IPS DF 4.7 (cell line): ENCODE measurements around the gene BCLAF3.
A peak's percentile ranks its signal among the peaks of the same experiment; 100 is the strongest.

Source experiments
- DNase-seq: peaks from one replicate; pipeline ENCODE4 v3.0.0-alpha.2; 2013; ENCODE audit warnings: low spot score; ENCODE audit errors: extremely low read depth

The BCLAF3 gene

DNA sequence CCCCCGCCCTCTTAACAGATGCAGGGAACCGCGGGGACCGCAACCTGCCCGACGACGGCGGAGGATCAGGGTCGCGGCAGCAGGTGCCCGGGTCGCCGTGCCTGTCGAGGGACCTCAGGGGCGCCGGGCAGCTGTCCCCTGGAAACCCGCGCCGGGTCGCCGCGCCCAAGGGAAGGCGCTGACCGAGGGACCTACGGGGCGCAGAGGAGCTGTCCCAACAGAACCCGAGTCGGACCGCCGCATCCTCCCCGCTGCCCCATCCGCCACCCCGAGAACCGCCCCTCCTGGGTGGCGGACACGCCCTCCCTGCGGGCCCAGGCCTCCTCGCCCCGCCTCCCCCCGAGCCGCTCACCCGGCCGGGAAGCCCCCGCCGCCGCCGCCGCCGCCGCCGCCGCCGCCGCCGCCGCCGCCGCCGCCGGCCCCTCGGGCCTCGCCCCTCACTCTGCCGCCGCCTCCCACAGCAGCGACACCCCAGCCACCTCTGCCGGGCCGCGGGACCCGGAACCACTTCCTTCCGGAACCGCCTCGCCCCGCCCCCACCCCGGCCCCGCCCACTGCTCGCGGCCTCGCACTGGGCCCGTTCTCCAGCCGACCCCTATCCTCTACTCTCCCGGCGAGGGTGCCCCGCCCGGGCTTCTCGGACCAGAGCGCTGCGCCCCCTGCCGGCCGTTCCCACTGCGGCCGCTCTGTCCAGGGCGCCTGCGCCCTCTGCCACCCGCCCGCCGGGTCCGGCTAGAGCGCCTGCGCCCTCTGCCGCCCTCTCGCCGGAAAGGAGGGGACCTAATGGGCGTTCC, at the start of gene BCLAF3:
BCLAF3 (minus strand) TSS at position 506 of the 794 bp plus-strand sequence. CDS start 20,797 bp downstream, outside the sequence.
- peak; percentile 16 for DNase-seq

DNA sequence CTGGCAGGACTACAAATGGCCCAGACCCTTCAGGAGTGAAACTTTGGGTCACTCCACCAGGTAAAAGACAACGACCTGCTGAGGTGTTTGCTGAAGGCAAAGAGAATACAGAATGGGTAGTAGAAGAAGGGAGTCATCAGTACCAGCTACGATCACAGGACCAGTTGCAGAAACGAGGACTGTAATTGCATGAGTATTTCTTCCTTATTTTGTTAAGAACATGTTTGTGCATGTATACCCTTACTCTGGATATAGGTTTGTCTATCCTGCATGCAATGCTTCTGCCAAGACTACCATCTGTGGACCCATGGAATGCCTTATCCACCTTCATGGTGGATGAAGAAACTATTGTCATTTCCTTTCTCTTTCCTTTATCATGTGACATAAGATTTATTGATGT, 48.1 kb upstream of the BCLAF3 start:
- no peak for DNase-seq

DNA sequence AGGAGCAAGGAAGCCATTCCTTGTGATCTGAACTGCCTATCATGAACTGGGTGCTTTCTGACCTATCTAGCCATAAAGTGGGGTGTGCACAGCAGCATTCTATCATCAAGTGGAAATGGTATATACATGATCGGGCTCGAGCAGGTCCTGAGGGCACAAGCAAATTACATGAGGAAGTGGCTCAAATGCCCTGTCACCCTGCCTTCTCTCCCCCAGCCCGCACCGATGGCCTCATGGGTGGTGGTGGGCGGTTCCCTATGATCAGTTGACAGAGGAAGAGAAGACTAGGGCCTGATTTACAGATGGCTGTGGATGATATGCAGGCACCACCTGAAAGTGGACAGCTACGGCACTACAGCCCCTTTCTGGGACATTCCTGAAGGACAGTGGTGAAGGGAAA, 46.3 kb upstream of the BCLAF3 start:
- no peak for DNase-seq

DNA sequence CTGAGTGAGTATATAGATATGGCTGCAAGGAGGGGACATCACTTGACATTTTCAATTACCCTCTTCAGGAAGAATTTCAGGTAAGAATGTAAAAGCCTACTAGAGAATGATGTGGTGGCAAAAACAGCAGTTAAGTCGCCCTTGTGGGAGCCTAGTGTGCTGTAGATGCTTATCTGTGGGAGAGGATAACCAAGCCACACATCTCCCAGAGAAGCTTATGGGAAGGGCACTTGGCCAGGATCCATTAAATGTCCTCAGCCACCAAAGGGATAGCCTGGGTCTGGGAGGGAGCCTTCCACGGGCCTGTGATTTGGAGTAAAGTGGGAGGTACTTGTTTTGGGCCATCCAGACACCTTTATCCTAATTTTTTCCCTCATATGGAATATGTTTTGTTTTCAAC, 41.3 kb upstream of the BCLAF3 start:
- DNase-seq = no peak

DNA sequence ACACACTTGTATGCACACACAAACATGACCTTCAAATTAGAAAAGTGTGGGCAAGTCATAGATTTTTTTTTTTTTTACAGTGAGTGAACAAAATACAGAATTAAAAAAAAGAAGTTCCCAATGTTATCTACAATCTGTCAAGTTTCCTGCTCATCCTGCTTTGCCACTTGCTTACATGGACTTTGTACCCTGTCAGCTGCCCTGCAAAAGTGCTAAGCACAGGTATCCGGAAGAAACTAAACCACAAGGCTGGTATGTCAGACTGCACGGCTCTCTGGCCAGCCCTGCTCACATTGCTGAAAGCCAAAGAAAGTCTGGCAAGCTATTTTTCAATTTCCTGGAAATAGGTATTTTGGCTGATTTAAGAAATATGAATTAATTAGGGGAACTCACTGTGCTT, 38.9 kb upstream of the BCLAF3 start:
- no peak for DNase-seq

DNA sequence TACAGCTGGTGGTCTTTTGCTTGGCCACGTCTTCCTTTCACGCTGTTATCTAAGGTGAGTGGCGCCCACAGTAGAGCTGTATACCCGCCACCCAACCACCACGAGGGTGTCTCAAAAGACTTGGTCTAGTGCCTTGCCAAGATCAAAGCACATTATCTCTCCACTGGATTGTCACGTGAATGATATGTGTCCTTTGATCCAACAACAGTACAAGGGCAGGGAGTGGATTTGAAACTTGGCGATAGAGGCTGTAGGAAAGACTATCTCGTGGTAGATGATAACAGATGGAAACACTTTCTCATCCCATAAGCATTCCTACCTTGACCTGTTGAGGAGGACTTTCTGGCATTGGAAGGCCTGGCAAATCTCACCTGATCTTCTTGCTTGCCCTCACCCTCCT, 37.7 kb upstream of the BCLAF3 start:
- no peak for DNase-seq

DNA sequence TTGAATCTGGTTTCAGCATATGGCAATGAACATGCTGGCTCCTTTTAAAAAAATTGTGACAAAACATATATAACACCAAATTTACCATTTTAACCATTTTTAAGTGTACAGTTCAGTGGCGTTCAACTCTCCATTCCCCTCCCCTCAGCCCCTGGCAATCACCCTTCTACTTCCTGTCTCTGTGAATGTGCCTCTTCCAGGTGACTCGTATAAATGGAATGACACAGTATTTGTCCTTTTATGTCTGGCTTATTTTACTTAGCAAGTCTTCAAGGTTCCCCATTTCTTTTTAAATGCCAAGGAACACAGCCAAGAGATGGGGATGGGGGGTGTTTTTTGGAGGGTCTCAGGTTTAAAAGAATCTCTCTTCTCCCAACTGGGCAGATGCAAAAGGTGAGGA, 35.4 kb upstream of the BCLAF3 start:
- no peak for DNase-seq

DNA sequence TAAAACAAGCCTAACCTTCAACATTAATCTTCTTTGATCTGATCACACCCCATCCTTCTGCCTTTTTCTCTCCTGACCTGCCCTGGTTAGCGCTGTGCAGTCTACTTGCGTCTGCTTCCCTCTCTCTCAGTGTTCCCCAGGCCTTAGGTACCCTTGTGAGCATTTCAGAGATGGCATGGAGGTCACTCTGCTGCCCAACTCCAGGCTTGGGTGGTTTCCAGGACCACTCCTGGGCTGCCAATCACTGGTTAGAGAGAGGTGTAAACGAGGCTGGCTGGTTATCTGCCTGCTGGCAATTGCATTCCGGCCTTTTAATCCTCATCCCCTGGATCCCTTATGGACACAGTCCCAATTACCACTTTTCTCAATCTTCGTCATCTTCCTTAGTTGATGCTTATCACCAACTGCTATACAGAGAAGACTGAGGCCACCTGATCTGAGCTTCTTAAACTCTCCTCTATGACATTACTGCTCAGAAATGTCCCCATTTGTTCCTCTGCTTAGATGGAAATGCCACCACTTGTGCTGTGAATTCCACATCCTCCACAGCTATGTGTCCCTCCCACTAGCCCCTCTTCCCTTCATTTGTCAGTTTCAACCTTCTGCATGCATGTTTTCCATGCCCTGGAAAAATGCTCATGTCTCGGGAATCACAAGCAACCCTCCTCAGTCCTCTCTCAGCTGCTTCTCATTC, 29.0 kb upstream of the BCLAF3 start:
- DNase-seq = no peak

DNA sequence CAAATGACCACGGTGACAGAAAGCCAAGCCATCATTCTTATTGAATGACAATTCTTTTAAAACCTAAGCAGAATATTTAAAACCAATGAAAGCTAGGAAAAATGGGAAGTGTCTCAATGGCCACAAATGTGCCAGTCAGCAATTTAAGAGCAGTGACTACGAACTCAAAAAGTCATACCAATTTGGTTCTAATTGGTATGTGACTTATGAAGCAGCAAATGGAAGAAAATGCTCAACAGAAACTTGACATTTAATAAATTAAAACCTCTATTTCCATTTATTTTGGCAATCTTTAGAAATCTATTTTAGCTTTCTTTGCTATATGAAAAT, 25.7 kb upstream of the BCLAF3 start:
- no peak for DNase-seq

DNA sequence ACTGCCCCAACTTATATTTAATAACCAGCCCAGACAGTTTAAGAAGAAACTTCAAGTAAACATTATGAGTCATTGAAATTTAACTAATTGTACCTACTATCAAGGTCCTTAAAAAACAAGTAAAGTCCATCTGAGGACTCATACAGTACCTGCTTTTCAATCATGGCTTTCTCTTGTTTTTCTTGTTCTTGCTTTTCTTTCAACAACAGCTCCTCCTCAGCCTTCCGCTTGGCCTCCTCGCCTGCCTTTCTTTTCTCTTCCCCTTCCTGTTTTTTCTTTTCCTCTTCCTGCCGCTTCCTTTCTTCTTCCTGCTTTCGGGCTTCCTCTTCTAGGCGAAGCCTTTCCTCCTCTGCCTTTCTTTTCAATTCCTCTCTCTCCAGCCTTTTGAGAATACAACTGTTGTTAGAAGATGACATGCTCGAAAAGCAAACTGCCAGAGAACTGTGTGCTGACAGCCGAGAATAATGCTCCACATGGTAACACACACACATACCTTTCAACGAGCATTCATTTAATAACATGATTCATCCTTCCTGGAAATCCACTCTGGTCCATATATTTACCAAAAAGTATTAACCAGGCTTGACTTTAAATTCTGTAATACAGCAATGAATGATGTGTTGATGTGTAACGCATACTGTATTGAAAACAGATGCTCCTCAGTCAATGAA, 25.2 kb upstream of the BCLAF3 start:
- DNase-seq = no peak

DNA sequence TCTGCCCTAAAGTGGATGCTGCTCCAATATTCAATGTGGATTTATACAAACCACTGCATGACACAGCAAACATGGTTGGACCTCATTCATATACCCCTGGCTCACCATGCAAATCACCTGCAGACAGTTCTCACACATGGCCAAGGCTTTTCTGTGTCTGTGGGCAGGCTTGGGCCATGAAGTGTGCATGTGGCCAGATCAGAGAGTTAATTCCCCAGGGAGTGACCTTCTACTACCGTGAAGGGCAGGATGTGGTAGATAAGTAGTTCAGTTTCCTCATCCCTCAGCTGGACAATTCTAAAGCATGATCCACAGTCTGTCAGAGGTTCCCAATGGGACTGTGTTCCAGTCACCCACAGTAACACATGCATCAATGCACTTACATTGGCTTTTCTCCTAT, 24.6 kb upstream of the BCLAF3 start:
- DNase-seq = no peak

DNA sequence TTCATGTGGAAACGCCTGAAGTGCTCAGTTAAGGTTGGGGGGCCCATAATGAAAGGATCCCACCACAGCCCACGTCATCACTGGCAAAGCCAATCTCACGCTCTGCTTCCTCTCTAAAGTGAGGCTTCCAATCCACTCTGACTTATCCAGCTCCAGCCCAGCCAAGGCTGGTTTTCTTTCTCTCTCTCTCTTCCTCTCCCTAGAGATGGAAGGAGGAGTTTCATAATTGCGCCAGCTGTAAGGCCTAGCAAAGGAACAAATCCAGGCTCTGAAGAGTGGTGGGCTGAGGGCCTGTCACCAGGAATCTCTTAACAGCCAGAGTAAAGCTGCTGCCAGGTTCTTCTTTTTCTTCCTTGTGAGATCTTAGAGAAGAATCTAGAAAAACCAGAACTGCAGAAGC, 20.7 kb upstream of the BCLAF3 start:
- DNase-seq = no peak

DNA sequence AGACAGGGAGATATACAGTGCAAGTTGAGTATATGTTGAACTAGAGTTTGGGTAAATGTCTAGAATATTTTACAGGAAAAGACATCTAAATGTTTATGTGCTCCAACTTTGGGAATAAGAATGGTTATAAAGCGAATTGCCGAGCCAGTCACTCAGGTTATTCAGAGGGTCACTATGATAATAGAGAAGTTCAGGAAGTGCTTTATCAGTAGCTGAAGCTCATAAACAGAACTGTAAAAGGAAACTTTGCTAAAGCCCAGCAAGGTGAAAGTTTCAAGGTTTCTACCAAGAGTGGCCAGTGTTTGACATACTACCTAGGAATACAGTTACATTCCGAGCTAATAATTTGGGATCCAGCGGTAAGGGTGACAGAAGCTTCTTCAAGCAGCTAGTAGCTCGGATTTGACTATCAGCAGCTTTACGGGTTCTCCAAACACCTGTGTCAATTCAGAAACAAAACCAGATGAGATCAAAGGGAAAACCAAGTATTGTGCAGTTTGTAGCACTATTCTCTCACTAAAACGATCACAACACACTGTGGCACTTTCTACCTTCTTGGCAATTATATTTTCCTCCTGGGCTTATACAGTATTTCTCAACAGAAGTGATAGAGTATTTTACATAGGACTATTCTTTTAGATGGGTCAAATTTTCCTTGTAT, 17.2 kb upstream of the BCLAF3 start:
- DNase-seq = no peak

DNA sequence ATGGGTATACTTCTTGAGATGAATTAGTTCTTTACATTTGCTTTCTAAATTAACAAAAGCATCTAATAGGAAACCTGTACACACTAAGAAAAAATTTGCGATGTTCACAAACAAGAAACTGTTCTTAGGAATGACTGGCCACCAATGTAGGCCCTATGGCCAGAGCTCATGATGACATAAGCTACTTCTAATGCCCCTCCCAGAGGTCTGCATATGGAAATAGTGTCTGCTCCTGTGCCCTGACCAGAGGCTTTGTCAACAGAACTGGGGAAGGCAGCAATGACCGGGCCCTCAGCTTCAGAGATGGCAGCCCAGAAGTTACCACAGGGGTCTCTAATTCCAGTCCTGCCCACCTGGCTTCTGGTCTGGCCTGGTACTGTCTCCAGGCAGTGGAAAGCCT, 15.0 kb upstream of the BCLAF3 start:
- no peak for DNase-seq

DNA sequence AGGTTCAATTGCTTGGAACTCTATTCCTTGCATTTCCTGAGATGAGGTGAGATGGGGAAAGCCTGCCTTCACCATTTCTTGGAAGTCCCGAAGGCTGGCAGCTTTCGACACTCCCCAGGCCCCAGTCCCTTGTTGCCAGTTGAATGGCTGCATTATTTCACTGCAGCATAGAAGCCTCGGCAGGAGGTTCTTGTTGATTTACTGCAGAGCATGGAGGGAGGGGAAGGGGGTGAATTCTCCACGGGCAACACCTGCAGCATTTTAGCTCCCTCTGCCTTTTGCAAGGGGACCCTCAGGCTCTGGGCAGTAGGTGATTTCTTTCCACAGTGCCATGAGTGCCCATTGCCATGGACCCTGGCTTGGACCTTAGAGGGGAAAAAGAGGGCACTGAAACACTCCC, 10.7 kb upstream of the BCLAF3 start:
- no peak for DNase-seq

DNA sequence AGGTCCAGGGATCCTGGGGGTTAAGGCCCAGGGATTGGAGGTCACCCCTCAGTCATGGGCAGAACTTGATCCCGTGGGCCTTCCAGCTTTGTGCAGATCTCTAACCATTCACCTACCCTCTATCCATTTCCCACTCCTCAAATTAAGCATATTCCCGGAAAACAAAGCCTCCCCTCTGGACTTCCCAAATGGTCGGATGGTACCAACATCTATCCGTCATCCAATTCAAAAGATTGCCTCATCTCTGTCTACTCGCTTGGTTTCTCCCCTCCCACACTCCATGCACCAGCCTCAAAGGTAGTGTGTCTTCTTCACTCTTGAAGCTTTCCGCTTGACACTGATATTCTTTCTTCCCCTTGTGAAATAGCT, 473 bp upstream of the BCLAF3 start:
- DNase-seq = no peak

DNA sequence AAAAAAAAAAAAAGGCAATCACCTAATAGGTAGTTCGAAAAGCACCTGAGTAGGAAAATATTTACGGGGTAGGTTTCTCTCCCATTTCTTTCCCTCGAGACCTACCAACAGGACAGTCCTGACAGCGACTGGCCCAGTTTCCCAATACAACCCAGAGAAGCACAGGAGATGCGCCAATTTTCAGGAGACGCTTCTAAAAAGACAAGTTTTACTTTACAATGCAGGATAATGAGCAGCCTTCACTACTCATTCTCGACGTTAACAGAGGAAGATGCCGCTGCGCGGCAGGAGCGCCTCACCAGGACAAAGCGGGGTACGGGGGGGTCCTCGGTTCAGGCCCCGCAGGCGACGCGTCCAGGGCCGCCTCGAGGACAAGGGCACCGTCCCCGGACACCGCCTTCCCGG, 708 bp downstream of the BCLAF3 start:
- no peak for DNase-seq

DNA sequence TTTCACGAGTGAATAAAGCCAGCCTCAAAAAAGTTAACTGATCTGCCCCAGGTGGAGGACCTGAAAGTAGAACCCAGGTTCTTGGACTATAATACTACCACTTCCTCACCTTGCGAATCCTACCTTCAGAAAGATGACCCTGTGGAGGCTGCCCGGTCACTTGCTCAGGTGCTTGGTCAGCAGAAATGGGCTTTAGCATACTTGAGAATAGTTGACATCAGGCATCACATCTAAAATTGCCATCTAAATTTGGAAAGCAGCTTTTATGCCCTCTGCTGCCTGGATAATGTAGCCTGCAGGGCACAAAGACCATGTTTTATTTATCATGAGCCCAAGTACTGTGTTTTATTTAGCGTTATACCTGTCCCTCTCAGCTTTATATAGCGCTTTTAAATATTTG, 3.0 kb downstream of the BCLAF3 start:
- DNase-seq = no peak

DNA sequence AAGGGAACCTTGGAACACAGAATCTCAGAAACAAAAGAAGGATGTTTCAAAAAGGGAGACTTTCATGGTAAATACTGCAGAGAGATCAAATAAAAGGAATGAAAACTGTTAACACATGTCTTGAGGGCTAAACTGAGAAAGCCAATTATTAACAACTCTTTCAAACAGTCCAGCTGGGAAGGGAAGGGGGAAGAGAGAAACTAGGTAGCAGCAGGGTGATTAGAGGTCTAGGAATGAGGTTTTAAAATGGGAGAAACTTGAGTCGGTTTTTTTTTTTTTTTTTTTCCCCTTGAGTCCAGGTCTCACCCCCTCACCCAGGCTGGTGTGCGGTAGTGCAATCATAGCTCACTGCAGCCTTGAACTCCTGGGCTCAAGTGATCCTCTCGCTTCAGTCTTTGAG, 4.3 kb downstream of the BCLAF3 start:
- no peak for DNase-seq

DNA sequence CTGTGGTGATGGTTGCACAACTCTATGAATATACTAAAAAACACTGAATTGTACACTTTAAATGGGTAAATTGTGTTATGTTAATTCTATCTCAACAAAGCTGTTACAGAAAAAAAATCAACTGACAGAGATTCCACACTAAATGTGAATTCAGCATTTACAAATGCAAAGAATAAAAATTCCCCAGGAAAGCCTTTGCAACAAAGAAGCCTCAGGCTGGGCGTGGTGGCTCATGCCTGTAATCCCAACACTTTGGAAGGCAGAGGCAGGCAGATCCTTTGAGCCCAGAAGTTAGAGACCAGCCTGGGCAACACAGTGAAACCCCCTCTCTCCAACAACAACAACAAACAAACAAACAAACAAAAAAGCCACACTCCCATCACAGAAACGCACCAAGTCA, 8.9 kb downstream of the BCLAF3 start:
- DNase-seq = no peak

DNA sequence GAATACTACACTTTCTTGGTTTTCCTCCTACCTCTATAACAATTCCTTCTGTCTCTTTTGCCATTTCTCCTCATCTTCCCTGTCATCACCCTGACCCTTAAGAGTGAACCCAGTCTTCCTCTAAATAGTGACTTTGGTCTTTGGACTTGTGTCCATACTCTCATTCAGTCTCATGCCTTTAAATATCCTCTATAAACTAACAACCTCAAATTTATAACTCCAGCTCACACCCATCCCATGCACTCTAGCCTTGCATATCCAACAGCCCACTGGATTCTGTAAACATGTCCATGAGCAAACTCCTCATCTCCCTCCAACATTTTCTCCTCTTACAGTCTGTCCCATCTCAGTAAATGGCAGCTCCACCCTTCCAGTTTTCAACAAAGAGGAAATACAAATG, 15.0 kb downstream of the BCLAF3 start:
- DNase-seq = no peak

DNA sequence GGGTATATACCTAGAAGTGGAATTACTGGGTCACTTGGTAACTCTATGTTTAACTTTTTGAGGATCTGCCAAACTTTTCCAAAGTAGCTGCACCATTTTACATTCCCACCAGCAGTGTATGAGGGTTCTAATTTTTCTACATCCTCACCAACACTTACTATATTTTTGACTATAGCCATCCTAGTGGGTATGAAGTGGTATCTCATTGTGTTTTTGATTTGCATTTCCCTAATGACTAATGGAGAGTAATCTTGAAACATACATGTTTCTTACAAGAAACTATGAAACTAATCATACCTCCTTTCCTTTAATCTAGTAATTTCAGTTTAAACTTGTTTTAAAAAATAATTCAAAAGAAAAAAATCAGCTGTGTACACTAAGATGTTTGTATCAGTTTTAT, 17.9 kb downstream of the BCLAF3 start:
- no peak for DNase-seq
